Measurements from ENCODE around the gene NBAS.
A peak's percentile ranks its signal among the peaks of the same experiment; 100 is the strongest.

NBAS gene

DNA sequence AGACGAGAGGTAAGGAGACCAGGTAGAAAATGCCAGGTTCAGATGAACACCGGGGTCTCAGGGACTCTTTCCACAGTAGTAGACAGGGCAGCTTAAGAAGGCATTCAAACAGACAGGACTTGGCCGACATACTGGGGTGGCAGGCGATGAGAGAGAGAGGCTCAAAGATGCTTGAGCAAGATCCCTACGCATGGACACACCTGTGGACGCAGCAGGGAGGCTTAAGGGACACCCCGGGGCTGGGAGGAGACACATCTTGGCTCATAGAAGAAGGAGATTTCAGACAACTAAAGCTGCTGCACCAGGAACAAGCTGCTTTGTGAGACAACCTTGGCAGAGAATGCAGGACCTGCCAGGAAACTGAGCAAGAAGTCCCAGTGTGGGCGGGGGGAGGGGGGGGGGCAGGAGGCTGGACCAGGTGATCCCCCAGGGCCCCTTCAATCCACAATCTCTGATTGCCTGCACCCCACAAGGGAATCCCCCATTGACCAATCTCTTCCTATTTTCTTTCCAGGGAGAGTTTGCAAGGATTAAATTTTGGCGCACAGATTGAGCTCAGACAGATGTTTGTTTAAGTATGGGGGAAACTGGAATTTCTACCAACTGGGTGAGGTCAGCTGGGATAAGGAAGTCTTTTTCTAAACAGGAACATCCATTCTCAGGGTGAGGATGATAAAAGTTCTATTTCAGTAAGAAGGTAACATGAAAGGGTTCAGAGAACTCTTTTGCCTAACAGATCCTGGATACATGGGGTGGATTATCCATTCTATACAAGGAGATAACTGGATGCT lies 400.7 kb downstream of the NBAS start:
- ChIA-PET POLR2A (no interaction called here), CTCF (interaction anchor here (0.6 to 1.7 kb wide), 9 partner anchors 8 to 1914 kb away, joined by 3 to 8 read pairs (median 3); no protein-coding TSS in a partner anchor)
- H3K9me3 ChIP-seq (ENCODE audit: control insufficient read depth, insufficient read depth, low read depth, low read length), result no peaks in the 10 kb centered on the region
- no peak overlapping the region for H3K27ac ChIP-seq (ENCODE audit: extremely low read depth, low read depth, low read length)
- TF ChIP-seq YY1 (tag by site-specific recombination; IDR thresholded peaks at IDR 0.05), result no peak
- TF ChIP-seq, protein P1, sequence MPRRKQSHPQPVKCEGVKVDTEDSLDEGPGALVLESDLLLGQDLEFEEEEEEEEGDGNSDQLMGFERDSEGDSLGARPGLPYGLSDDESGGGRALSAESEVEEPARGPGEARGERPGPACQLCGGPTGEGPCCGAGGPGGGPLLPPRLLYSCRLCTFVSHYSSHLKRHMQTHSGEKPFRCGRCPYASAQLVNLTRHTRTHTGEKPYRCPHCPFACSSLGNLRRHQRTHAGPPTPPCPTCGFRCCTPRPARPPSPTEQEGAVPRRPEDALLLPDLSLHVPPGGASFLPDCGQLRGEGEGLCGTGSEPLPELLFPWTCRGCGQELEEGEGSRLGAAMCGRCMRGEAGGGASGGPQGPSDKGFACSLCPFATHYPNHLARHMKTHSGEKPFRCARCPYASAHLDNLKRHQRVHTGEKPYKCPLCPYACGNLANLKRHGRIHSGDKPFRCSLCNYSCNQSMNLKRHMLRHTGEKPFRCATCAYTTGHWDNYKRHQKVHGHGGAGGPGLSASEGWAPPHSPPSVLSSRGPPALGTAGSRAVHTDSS (tag by site-specific recombination; IDR thresholded peaks at IDR 0.05), result no peak
- TF ChIP-seq, protein P2, sequence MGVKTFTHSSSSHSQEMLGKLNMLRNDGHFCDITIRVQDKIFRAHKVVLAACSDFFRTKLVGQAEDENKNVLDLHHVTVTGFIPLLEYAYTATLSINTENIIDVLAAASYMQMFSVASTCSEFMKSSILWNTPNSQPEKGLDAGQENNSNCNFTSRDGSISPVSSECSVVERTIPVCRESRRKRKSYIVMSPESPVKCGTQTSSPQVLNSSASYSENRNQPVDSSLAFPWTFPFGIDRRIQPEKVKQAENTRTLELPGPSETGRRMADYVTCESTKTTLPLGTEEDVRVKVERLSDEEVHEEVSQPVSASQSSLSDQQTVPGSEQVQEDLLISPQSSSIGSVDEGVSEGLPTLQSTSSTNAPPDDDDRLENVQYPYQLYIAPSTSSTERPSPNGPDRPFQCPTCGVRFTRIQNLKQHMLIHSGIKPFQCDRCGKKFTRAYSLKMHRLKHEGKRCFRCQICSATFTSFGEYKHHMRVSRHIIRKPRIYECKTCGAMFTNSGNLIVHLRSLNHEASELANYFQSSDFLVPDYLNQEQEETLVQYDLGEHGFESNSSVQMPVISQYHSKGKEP (tag by site-specific recombination; IDR thresholded peaks at IDR 0.05), result no peak
- TF ChIP-seq, protein P3, sequence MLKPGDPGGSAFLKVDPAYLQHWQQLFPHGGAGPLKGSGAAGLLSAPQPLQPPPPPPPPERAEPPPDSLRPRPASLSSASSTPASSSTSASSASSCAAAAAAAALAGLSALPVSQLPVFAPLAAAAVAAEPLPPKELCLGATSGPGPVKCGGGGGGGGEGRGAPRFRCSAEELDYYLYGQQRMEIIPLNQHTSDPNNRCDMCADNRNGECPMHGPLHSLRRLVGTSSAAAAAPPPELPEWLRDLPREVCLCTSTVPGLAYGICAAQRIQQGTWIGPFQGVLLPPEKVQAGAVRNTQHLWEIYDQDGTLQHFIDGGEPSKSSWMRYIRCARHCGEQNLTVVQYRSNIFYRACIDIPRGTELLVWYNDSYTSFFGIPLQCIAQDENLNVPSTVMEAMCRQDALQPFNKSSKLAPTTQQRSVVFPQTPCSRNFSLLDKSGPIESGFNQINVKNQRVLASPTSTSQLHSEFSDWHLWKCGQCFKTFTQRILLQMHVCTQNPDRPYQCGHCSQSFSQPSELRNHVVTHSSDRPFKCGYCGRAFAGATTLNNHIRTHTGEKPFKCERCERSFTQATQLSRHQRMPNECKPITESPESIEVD (tag by site-specific recombination; IDR thresholded peaks at IDR 0.05), result no peak
- TF ChIP-seq, protein P4, sequence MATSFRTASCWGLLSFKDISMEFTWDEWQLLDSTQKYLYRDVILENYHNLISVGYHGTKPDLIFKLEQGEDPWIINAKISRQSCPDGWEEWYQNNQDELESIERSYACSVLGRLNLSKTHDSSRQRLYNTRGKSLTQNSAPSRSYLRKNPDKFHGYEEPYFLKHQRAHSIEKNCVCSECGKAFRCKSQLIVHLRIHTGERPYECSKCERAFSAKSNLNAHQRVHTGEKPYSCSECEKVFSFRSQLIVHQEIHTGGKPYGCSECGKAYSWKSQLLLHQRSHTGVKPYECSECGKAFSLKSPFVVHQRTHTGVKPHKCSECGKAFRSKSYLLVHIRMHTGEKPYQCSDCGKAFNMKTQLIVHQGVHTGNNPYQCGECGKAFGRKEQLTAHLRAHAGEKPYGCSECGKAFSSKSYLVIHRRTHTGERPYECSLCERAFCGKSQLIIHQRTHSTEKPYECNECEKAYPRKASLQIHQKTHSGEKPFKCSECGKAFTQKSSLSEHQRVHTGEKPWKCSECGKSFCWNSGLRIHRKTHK (tag by site-specific recombination; IDR thresholded peaks at IDR 0.05), result no peak
- no peak overlapping the region for H3K4me3 ChIP-seq (ENCODE audit: low read depth, low read length)
- no peaks in the 10 kb centered on the region for H3K36me3 ChIP-seq (ENCODE audit: control insufficient read depth in 2 of 2, insufficient read depth in 1 of 2, low read length in 2 of 2)
- no peaks in the 10 kb centered on the region for H3K4me1 ChIP-seq (ENCODE audit: control insufficient read depth, insufficient read depth, low read length)

DNA sequence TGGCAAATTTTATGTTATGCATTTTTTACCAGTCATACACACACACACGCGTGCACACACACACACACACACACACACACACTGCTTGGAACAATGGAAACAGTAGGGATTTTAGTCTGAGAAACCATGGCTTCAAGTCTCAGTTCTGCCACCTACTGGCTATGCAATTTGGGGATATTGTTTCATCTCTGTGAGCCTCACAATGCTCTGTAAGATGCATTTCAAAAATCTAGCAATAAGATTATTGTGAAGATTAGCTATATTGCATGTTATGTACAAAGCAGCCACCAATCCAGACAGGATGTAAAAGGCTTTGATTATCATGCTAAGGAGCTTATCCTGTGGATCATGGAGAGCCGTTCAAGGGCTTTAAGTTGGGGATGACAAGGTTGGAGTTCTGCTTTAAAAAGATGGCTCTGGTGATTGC lies 401.4 kb downstream of the NBAS start:
- H3K9me3 ChIP-seq (ENCODE audit: control insufficient read depth, insufficient read depth, low read depth, low read length), result no peaks in the 10 kb centered on the region
- no peak overlapping the region for H3K4me3 ChIP-seq (ENCODE audit: low read depth, low read length)
- TF ChIP-seq, protein P5, sequence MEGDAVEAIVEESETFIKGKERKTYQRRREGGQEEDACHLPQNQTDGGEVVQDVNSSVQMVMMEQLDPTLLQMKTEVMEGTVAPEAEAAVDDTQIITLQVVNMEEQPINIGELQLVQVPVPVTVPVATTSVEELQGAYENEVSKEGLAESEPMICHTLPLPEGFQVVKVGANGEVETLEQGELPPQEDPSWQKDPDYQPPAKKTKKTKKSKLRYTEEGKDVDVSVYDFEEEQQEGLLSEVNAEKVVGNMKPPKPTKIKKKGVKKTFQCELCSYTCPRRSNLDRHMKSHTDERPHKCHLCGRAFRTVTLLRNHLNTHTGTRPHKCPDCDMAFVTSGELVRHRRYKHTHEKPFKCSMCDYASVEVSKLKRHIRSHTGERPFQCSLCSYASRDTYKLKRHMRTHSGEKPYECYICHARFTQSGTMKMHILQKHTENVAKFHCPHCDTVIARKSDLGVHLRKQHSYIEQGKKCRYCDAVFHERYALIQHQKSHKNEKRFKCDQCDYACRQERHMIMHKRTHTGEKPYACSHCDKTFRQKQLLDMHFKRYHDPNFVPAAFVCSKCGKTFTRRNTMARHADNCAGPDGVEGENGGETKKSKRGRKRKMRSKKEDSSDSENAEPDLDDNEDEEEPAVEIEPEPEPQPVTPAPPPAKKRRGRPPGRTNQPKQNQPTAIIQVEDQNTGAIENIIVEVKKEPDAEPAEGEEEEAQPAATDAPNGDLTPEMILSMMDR (tag by site-specific recombination; IDR thresholded peaks at IDR 0.05), result peak; percentile 42; the same call in 1 of the 2 replicates
- TF ChIP-seq MZF1 (tag by site-specific recombination; IDR thresholded peaks at IDR 0.05; ENCODE audit: borderline replicate concordance), result 0 out of 2 replicates have a peak, but pooled peaks have one; percentile 29
- TF ChIP-seq, protein P6, sequence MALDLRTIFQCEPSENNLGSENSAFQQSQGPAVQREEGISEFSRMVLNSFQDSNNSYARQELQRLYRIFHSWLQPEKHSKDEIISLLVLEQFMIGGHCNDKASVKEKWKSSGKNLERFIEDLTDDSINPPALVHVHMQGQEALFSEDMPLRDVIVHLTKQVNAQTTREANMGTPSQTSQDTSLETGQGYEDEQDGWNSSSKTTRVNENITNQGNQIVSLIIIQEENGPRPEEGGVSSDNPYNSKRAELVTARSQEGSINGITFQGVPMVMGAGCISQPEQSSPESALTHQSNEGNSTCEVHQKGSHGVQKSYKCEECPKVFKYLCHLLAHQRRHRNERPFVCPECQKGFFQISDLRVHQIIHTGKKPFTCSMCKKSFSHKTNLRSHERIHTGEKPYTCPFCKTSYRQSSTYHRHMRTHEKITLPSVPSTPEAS (tag by site-specific recombination; IDR thresholded peaks at IDR 0.05), result peak; percentile 88
- TF ChIP-seq, protein P7, sequence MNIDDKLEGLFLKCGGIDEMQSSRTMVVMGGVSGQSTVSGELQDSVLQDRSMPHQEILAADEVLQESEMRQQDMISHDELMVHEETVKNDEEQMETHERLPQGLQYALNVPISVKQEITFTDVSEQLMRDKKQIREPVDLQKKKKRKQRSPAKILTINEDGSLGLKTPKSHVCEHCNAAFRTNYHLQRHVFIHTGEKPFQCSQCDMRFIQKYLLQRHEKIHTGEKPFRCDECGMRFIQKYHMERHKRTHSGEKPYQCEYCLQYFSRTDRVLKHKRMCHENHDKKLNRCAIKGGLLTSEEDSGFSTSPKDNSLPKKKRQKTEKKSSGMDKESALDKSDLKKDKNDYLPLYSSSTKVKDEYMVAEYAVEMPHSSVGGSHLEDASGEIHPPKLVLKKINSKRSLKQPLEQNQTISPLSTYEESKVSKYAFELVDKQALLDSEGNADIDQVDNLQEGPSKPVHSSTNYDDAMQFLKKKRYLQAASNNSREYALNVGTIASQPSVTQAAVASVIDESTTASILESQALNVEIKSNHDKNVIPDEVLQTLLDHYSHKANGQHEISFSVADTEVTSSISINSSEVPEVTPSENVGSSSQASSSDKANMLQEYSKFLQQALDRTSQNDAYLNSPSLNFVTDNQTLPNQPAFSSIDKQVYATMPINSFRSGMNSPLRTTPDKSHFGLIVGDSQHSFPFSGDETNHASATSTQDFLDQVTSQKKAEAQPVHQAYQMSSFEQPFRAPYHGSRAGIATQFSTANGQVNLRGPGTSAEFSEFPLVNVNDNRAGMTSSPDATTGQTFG (tag by site-specific recombination; IDR thresholded peaks at IDR 0.05; ENCODE audit: borderline replicate concordance), result no peak
- TF ChIP-seq ZNF114 (tag by site-specific recombination; IDR thresholded peaks at IDR 0.05), result no peak
- peak; percentile 43 for TF ChIP-seq ZNF654 (tag by site-specific recombination; IDR thresholded peaks at IDR 0.05; ENCODE audit: low read depth)
- no peaks in the 10 kb centered on the region for H3K4me1 ChIP-seq (ENCODE audit: control insufficient read depth, insufficient read depth, low read length)
- ChIA-PET CTCF (interaction anchor here (0.6 to 1.7 kb wide), 6 partner anchors 9 to 418 kb away, joined by 3 to 8 read pairs (median 4); no protein-coding TSS in a partner anchor), POLR2A (no interaction called here)
- no peaks in the 10 kb centered on the region for H3K36me3 ChIP-seq (ENCODE audit: control insufficient read depth in 2 of 2, insufficient read depth in 1 of 2, low read length in 2 of 2)
- H3K27ac ChIP-seq (ENCODE audit: extremely low read depth, low read depth, low read length), result no peak overlapping the region
